ENCODE results near the gene EDDM13.

The EDDM13 gene

DNA sequence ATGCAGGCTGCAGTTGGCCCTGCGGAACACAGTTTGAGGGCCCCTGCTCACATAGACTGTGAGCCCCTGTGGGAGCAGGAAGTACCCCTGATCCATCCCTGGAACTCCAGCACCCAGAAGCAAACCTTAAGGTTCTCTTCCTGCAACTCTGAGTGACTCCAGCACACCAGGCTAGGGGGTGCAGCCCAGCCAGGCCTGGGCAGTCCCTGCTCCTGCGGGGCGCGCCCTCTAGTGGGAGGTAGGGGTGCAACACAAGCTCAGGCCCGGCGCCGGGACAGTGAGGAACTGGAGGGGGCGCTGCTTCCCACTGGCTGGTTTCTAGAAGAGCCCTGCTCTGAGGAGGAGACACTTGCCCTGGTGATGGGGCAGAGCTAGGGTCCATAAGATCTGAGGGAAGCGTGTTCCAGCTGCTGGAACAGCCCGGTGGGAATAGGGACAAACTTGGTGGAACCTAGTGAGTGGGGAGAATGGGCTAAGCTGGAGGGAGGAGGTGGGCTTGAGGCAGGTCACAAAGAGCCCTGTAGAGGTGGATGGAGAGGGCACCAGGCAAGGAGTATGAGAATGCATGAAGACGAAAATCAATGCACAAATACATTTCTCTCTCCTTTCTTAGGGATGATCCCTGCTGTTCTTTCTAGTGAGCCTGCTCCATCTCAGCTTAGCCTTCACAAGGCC is 37.1 kb downstream of the EDDM13 start:
- ATAC-seq: peak; percentile 79

DNA sequence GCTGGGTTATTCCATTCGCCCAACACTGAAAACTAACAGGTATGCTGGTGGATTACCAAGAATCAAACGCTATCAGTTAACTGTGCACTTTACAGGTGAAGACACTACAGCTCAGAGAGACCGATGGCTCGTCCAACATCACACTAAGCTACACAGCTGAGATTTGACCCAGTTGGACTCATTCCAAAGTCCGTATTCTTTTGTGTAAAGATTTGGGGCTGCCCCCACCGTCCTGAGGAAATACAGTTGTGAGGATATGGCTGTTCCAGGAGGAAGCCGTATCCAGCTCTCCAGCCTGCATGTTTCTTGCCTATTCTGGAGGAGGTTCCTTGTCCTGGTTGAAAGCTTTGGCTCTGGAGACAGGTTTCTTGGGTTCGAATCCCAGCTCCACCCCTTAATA is 37.9 kb downstream of the EDDM13 start:
- no peak for ATAC-seq

More for the DNA sequence above, 37.1 kb downstream of the EDDM13 start:
- TF ChIP-seq ZNF70 (CRISPR knock-in tag; IDR thresholded peaks at IDR 0.05) (no peak), ESRRG (CRISPR knock-in tag; IDR thresholded peaks at IDR 0.05) (no peak), OSR1 (CRISPR knock-in tag; IDR thresholded peaks at IDR 0.05) (no peak), ZNF565 (CRISPR knock-in tag; conservative IDR thresholded peaks at IDR 0.05; ENCODE audit: low read depth) (no peak), ZFP3 (CRISPR knock-in tag; IDR thresholded peaks at IDR 0.05) (no peak), TCF4 (CRISPR knock-in tag; IDR thresholded peaks at IDR 0.05; ENCODE audit: borderline replicate concordance) (no peak), CSDC2 (CRISPR knock-in tag; IDR thresholded peaks at IDR 0.05) (no peak), ZNF8 (CRISPR knock-in tag; IDR thresholded peaks at IDR 0.05) (no peak), RARB (CRISPR knock-in tag; IDR thresholded peaks at IDR 0.05) (no peak)
- TF ChIP-seq, protein P1, sequence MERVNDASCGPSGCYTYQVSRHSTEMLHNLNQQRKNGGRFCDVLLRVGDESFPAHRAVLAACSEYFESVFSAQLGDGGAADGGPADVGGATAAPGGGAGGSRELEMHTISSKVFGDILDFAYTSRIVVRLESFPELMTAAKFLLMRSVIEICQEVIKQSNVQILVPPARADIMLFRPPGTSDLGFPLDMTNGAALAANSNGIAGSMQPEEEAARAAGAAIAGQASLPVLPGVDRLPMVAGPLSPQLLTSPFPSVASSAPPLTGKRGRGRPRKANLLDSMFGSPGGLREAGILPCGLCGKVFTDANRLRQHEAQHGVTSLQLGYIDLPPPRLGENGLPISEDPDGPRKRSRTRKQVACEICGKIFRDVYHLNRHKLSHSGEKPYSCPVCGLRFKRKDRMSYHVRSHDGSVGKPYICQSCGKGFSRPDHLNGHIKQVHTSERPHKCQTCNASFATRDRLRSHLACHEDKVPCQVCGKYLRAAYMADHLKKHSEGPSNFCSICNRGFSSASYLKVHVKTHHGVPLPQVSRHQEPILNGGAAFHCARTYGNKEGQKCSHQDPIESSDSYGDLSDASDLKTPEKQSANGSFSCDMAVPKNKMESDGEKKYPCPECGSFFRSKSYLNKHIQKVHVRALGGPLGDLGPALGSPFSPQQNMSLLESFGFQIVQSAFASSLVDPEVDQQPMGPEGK (CRISPR knock-in tag; IDR thresholded peaks at IDR 0.05; ENCODE audit: borderline replicate concordance): no peak

DNA sequence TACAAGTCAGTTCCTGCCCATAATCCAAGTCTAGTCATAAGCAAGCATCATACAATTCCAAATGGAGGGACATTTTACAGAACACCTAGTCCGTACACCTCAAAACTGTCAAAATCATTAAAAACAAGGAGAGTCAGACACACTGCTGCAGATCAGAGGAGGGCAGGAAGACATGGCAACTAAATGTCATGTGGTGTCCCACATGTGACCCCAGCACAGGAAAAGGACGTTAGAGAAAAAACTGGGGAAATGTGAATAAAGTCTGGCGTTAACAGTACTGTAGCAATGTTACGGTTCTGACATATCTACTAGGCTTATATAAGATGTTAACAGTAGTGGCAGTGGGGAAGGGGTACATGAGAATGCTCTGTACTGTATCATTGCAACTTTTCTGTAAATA is 39.8 kb downstream of the EDDM13 start:
- no peak for ATAC-seq
- TF ChIP-seq TOX (CRISPR knock-in tag; IDR thresholded peaks at IDR 0.05; ENCODE audit: borderline replicate concordance) (no peak), OSR1 (CRISPR knock-in tag; IDR thresholded peaks at IDR 0.05) (no peak), PPARA (CRISPR knock-in tag; IDR thresholded peaks at IDR 0.05; ENCODE audit: borderline replicate concordance) (no peak), ESRRG (CRISPR knock-in tag; IDR thresholded peaks at IDR 0.05) (no peak), ISL1 (CRISPR knock-in tag; IDR thresholded peaks at IDR 0.05) (no peak), ZNF565 (CRISPR knock-in tag; conservative IDR thresholded peaks at IDR 0.05; ENCODE audit: low read depth) (no peak), GLIS3 (CRISPR knock-in tag; IDR thresholded peaks at IDR 0.05) (no peak), BACH2 (CRISPR knock-in tag; IDR thresholded peaks at IDR 0.05; ENCODE audit: borderline replicate concordance) (no peak)
- TF ChIP-seq, protein P2, sequence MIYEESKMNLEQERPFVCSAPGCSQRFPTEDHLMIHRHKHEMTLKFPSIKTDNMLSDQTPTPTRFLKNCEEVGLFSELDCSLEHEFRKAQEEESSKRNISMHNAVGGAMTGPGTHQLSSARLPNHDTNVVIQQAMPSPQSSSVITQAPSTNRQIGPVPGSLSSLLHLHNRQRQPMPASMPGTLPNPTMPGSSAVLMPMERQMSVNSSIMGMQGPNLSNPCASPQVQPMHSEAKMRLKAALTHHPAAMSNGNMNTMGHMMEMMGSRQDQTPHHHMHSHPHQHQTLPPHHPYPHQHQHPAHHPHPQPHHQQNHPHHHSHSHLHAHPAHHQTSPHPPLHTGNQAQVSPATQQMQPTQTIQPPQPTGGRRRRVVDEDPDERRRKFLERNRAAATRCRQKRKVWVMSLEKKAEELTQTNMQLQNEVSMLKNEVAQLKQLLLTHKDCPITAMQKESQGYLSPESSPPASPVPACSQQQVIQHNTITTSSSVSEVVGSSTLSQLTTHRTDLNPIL (CRISPR knock-in tag; IDR thresholded peaks at IDR 0.05; ENCODE audit: low read depth): no peak
- TF ChIP-seq, protein P1 (CRISPR knock-in tag; IDR thresholded peaks at IDR 0.05; ENCODE audit: borderline replicate concordance): no peak
- TF ChIP-seq, protein P3, sequence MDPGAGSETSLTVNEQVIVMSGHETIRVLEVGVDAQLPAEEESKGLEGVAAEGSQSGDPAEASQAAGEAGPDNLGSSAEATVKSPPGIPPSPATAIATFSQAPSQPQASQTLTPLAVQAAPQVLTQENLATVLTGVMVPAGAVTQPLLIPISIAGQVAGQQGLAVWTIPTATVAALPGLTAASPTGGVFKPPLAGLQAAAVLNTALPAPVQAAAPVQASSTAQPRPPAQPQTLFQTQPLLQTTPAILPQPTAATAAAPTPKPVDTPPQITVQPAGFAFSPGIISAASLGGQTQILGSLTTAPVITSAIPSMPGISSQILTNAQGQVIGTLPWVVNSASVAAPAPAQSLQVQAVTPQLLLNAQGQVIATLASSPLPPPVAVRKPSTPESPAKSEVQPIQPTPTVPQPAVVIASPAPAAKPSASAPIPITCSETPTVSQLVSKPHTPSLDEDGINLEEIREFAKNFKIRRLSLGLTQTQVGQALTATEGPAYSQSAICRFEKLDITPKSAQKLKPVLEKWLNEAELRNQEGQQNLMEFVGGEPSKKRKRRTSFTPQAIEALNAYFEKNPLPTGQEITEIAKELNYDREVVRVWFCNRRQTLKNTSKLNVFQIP (CRISPR knock-in tag; IDR thresholded peaks at IDR 0.05; ENCODE audit: borderline replicate concordance, low read depth): no peak

More for the DNA sequence above, 37.9 kb downstream of the EDDM13 start:
- TF ChIP-seq, protein P4, sequence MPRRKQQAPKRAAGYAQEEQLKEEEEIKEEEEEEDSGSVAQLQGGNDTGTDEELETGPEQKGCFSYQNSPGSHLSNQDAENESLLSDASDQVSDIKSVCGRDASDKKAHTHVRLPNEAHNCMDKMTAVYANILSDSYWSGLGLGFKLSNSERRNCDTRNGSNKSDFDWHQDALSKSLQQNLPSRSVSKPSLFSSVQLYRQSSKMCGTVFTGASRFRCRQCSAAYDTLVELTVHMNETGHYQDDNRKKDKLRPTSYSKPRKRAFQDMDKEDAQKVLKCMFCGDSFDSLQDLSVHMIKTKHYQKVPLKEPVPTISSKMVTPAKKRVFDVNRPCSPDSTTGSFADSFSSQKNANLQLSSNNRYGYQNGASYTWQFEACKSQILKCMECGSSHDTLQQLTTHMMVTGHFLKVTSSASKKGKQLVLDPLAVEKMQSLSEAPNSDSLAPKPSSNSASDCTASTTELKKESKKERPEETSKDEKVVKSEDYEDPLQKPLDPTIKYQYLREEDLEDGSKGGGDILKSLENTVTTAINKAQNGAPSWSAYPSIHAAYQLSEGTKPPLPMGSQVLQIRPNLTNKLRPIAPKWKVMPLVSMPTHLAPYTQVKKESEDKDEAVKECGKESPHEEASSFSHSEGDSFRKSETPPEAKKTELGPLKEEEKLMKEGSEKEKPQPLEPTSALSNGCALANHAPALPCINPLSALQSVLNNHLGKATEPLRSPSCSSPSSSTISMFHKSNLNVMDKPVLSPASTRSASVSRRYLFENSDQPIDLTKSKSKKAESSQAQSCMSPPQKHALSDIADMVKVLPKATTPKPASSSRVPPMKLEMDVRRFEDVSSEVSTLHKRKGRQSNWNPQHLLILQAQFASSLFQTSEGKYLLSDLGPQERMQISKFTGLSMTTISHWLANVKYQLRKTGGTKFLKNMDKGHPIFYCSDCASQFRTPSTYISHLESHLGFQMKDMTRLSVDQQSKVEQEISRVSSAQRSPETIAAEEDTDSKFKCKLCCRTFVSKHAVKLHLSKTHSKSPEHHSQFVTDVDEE (CRISPR knock-in tag; IDR thresholded peaks at IDR 0.05): no peak
- TF ChIP-seq RARB (CRISPR knock-in tag; IDR thresholded peaks at IDR 0.05): no peak

All from SK-N-SH treated with all-trans-retinoic acid at 6 μM for 48 hours (cell line).